GM18870 (cell line): Measurements from ENCODE around the gene CMC4.

Source experiments
- ATAC-seq: cut with Tn5 transposase; IDR thresholded peaks from one replicate; pipeline ENCODE4 v1.9.1; 2021; ENCODE audit warnings: moderate library complexity; ENCODE audit not compliant: unreplicated experiment

The CMC4 gene, protein sequence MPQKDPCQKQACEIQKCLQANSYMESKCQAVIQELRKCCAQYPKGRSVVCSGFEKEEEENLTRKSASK

DNA sequence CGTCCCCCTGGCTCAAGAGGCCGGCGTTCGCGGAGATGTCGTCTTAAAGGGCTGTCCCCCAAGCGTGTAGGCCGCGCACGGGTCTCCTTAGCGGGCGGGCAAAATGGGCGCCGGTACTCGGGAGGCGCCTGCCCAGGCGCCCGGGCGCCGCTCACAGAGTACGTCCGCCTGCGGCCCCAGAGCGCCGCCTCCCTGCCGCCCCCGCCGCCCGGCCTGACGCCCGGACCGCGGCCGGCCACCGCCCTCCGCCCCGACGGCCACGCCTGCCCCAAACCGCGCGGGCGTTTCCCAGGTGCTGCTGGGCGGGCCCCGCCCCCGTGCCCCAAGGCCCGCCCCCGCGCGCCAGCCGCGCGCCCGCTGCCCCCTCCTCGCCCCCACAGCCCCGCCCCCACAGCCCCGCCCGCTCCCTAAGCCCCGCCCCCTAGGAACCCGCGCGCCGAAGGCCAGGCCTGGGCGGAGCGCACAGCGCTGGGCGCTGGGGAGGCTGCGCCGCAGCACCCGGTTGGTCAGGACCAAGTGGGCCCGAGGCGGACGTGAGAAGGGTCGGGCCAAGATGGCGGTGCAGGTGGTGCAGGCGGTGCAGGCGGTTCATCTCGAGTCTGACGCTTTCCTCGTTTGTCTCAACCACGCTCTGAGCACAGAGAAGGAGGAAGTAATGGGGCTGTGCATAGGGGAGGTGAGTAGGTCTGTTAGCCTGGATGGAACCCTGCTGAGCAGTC lies at the start of gene CMC4, which contains the start of the genes BRCC3 and MTCP1:
Gene CMC4 (minus strand): TSS at position 162 of the 719 bp plus-strand sequence. CDS start 7,113 bp downstream, outside the sequence.
Gene BRCC3 (plus strand): TSS at position 534 of the 719 bp plus-strand sequence. CDS start 20 bp downstream, at position 554.
Gene MTCP1 (minus strand): TSS at position 162 of the 719 bp plus-strand sequence. CDS start 5,126 bp downstream, outside the sequence.
- peak; percentile 62 for ATAC-seq

DNA sequence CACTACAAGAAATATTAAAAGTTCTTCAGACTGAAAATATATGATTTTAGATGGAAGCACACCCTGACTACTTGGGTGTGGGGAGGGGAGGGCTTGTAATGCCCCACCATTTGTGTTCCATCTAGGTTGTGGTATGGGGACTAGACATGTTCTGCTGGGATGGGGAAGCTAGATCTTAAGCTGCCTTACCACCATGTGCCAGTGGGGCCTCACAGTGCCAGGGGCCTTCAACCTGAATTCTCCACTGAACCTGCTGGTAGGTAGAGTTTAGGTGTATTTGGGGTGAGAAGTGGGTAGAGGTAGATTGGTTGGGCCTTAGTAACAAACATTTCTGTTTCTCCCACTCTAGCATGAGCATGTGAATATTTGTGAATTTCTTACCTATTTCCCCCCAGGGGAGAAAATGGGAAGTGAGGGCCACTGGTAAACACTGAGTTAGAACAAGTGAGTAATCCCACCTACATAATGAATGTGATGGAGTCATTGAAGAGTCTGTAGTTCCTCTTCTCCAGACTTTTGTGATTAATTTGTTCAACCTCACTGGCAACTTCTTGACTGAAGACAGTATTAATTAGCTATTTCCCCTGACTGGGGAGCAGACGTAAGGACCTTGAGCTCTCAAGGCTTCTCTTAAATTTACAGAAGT lies 44.4 kb upstream of the CMC4 start:
- no peak for ATAC-seq

DNA sequence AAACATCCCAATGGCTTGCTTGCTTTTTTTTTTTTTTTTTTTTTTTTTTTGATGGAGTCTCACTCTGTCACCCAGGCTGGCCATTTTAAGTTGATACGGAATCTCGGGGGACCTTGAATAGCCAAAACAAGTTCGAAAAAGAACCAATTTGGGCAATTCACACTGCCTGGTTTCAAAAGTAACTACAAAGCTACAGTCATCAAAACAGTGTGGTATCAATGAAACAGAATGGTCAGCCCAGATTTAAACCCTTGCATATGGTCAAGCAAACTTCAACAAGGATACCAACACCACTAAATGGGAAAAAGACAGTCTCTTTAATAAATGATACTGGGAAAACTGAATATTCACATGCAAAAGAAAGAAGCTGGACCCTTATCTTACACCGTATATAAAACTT lies 42.2 kb upstream of the CMC4 start:
- no peak for ATAC-seq

DNA sequence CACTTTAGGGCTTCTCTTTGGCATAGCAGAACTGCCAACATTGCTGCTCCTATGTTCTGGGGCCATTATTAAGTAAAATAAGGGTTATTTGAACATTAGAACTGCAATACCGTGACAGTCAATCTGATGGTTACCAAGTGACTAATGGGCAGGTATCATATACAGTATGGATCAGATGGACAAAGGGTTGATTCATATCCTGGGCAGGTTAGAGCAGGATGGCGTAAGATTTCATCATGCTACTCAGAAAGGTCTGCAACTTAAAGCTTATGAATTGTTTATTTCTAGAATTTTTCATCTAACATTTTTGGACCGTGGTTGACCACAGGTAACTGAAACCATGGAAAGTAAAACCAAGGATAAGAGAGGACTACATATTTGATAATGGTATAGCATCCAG lies 41.2 kb upstream of the CMC4 start:
- ATAC-seq = no peak

DNA sequence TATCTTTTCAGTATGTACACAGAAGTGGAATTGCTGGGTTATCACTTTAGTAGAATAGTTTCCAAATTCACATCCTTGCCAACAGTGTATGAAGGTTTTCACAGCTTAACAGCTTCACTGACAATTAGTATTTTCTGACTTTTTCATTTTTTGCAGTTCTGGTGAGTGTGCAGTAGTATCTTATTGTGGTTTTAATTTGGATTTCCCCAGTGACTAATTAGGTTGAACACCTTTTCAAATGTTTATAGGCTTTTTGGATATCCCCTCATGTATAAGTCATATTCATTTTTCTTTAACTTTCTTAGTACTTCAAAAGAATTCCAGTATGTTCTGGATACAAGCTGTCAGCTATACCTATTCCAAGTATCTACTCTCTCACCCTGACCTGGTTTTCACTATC lies 37.5 kb upstream of the CMC4 start:
- ATAC-seq = no peak

DNA sequence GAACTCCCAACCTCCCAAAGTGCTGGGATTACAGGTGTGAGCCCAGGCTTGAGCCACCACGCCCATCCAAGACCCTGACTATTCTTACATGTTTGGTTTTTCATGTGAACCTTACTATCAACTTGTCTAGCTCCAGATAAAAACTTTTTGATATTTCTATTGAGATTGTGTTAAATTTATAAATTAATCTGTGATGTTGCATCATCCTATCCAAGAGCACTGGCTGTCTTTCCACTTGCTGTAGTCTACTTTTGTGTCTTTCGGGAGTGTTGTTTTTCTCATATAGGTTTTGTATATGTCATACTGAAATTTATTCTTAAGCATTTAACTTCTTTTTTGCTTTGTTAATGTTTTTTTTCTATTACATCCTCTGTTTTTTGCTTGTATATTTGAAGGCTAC lies 35.0 kb upstream of the CMC4 start:
- no peak for ATAC-seq

DNA sequence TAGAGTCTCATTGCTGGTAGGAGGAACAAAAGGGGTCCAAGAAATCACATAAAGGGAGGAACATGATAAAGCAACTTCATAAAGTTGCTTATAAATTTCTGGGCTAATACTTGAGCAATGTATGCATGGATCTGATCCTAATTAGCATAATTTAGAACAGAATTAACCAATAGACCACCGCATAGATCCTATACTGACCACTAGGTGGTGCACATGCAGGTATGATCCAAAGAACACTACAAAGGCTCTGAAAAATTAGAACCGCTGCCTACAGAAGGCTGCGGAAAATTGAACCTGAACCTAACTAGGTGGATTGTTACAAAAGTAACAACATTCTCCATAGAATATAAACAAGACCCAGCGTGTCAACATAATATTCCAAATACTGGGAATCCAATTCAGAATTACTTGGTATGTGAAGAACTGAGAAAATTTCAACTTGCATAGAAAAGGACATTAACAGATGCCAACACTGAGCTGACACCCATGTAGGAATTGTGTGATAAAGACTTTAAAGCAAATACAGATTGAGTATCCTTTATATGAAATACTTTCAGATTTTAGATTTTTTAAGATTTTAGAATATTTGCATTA lies 23.6 kb upstream of the CMC4 start:
- ATAC-seq = peak; percentile 68

DNA sequence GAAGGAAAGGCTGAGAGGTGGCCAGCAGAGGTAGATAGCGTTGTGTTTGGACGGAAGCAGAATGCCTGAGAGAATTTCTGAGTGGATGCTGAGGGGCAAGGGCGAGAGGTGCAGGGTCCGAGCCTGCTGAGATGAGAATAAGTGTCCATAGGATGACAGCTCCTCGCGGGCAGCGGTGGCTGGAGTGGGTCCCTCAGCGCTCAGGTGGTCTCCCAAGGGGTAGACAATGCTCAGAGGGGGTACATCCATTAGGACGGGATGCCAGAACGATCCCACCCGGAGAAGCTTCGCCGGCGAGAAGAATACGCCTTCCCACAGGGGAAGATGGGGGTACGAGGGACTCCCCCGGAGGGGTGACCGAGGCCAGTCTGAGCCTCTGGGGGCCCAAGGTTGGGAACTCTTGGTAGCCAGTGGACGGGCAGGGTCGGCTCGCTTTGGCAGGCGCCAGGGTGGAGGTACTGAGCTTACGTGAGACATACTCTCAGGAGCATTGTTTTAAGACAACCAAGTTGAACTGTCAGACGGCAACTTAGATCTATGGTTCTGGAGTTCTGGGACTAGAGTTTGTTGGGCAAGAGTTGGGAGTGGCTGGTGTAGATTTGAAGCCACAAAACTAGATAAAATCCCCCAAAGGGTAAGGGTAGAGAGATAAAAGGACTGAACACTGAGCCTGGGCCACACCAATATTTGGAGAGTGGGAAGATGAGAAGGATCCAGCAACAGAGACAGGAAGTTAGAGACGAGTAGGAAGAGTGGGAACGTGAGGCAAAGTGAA lies 16.2 kb upstream of the CMC4 start:
- ATAC-seq = no peak

DNA sequence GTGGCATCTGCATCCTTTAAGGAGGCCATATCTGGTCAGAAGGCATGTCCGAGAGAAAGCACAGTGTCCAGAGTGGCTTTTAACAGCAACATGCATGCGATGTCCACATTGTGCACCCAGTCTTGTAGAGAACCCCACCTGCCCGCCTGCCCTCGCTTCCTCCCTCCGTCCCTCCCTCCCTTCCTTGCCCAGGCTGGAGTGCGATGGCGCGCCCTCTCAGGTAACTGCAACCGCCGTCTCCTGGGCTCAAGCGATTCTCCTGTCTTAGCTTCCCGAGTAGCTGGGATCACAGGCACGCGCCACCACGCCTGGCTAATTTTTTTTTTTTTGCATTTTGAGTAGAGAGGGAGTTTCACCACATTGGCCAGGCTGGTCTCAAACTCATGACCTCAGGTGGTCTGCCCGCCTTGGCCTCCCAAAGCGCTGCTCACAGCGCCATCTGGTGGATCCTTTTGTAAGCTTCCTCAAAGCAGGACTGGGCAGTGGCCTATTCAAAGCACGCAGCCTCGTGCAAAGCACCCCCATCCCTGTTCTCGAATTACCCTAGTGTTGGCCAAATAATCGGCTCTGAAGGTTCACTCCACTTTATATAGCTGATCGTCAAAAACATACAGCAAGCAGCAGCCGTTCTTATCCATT lies 15.4 kb upstream of the CMC4 start:
- ATAC-seq = no peak

DNA sequence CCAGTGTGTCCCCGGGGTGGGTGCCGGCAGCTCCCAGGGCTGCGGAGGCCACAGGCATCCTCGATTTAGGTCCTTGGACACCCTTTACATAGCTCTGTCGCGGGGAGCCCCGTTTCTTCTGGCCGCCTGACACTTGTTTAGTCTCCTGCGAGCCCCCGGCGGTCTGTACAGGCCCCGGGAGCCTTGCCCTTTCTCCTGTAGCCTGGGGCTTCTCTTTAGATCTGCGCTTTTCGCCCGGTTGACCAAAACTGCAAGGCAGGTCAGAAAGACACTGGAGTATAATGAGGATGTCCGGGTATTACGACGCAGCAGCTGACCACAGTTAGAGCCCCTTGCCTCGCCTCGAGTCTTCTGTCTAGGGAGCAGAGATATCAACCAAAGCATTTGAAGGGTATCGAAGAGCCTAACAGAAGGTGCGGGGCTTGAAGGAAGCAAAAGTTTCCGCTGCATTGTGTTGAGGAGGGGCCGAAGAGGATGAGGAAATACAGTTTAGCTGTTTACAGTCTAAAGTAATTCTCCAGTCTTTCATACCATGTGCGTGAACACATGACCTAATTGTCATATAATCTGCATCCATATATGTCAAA lies 851 bp upstream of the CMC4 start:
- no peak for ATAC-seq

DNA sequence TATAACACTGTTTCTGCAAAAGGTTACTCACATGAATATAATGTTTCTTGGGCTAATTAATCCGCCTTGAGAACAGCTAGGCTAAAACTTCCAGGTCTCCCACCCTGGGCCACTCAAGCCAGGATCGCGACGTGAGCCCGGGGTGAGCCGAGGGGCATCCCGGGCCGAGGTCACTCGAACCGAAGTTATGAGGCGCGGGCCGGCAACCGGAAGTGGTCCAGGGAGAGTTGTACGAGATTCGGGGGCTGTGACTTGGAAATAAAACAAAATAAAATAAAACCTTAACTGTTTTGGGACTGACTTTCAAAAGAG lies 317 bp downstream of the CMC4 start:
- ATAC-seq = peak; percentile 23

DNA sequence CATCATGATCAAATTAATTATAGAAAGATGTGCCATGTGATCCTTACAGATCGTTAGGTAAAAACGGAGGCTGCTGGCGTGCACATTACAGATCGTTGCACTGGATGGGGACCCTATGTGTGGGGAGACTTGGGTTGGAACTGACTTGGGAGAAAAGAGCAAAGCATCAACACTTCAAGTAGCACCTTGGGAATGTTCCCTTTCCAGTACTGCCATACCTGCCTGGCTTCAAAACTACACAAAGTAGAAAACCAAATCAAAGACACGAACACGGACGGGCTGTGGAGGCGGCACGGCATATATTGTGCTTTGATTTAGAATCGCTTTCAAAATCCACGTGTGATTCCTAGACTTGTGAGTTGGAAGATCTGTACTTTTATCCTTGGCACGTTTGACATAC lies 898 bp downstream of the CMC4 start:
- ATAC-seq = no peak

DNA sequence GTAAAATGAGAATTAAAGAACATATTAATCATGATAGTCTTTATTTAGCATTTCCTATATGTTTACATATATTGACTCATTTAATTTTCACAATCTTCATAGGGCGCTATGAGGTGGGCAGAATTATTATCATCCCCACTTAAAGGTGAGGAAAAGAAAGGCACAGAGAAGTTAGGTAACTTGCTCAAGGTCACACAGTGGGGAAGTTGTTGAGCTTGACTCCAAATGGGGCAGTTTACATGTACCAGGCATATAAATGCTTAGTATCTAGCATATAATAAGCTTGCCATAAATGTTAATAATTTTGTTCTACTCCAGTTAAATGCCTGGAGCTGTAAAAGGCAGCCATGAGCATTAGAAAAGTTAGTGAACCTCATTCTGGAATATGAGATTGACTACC lies 1.5 kb downstream of the CMC4 start:
- ATAC-seq = no peak

DNA sequence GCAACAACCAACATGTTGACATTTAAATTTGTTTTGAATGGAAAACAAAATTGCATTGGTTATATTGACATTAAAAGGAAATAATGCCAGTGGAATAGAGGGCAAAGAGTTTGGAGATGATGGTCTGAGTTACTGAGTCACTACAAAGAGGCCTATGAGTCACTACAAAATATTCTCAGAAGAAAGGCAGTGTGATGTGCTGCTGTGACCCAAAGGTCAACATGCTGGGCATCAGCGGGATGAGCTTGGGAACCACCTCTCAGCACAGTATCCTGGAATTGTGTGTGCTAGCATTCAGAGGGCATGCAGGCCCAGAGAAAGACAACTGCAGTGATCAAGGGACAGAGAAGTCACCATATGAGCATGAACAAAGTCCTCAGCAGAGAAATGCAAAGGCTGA lies 2.8 kb downstream of the CMC4 start:
- no peak for ATAC-seq

DNA sequence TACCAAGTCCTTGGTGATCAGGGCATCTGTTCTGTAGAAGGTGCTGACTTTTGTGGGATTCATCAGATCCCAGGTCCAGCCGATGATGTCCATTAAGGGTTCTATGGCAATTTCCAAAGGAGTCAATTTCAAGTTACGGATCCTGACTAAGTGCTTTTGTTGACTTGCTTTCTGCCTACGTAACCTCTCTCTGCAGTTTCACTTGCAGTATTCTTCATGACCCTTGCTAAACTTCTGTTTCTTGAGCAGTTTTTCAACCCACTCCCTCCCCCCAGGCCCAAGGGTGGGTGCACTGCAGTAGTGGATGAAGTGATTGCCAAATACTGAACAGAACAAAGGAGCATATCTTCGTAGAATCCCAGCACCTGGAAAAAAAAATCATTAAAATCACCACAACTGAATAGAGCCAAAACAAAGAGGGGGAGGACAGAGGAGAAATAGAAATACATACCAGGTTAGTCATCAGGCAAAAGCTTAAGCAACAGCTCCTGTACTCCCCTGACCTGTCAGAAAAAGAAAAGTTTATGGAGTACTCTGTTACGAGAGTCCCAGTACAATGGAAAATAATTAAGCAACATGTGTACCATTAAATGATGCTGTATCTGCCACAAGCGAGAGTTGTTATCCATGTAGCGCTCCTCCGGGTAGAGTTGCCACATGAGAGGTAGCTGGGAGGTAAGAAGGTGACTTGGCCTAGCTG lies 5.8 kb downstream of the CMC4 start:
- no peak for ATAC-seq

DNA sequence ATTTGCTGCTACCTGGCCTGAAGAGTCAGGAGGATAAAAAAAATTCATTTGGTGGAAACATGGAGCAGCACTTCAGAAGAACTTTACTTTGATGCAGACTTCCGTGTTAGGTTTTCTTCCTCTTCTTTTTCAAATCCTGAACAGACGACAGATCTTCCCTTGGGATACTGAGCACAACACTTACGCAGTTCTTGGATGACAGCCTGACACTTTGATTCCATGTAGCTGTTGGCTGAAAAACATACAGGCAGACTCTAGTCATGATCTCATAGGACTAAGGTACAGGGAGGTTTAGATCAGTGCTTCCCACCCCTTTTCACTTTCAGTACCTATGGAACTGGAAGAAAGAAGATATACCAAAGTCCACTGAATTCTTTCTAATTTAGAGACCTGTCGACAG lies 9.2 kb downstream of the CMC4 start:
- ATAC-seq = no peak

DNA sequence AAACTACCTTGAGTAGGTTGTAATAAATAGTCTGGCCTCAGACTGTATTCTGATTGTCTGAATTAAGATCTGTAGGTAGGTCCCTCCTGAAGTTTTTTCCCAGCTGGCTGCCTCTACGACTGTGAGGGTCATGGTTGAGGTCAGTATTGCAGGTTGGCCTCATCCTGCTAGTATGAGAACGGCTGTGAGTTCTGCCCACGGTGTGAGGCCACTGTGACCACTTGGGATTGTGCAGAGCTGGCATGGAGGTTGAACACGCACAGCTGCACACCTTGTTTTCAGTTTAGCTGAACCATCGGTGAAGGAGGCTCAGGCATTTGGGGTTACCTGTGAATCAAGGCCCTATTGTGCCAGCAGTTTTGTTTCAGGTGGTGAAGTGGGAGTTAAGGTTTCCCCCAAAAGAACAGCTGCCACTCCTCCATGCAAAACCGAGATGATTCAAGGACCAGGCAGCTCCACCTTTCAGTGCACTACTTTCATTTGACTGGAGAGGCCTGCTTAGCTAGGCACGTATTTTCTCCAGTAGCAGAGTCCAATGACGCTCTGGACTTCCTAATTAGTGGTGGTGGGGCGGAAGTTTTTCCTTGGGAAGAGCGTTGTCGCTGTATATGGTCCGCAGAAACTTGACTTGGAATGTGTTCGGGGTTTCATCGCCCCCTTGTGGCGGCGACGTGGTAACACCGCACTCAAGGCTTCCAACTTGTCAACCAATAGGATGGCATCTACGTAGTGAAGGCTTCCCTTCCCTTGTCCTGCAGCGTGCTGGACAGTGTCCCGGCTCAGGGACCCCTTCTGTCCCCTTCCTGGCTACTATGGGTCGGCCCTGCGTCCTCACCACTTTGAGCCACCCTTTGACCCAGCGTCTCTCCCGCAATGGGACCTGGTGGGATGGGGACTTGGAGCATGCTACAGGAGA lies 13.8 kb downstream of the CMC4 start:
- peak; percentile 90 for ATAC-seq

DNA sequence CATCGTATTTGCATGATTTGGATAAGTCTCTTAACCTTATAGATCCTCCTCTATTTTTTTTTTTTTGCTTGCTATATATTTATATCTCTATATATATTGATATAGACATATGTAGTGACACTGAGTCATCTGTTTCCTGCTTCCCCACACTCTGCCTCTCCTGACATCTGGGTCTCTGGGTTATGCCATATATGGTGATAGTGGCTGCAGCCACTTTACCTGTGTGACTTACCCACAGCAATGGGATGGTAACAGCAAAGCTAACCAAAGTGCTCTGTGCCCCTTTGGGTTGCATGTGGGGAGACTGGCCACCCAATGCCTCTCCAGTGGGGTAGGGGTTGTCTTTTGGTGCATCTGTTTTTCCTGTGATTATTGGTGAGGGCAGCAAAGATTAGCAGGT lies 14.5 kb downstream of the CMC4 start:
- ATAC-seq = no peak

DNA sequence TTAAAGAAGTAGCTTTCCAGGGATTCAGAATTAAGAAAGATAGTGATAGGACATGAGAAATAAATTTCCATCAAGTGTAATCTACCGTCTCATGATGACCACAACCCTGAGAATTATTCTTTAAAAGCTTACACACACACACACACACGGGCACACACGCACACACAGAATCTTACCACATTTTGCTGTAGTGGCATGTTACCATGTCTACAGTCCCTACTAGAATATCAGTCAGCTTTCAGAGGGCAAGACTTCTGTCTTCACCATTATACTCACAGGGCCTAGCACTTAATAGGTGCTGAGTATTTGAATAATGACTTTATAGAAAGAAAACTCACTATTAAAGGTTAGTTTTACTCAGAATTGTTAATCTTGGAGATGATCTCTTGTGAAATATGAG lies 15.4 kb downstream of the CMC4 start:
- ATAC-seq = no peak
